Measurements from ENCODE around the gene CDH24.

Gene CDH24, protein sequence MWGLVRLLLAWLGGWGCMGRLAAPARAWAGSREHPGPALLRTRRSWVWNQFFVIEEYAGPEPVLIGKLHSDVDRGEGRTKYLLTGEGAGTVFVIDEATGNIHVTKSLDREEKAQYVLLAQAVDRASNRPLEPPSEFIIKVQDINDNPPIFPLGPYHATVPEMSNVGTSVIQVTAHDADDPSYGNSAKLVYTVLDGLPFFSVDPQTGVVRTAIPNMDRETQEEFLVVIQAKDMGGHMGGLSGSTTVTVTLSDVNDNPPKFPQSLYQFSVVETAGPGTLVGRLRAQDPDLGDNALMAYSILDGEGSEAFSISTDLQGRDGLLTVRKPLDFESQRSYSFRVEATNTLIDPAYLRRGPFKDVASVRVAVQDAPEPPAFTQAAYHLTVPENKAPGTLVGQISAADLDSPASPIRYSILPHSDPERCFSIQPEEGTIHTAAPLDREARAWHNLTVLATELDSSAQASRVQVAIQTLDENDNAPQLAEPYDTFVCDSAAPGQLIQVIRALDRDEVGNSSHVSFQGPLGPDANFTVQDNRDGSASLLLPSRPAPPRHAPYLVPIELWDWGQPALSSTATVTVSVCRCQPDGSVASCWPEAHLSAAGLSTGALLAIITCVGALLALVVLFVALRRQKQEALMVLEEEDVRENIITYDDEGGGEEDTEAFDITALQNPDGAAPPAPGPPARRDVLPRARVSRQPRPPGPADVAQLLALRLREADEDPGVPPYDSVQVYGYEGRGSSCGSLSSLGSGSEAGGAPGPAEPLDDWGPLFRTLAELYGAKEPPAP

GRCh38 chr14:23056956-23057756, at the start of gene CDH24:
Gene CDH24, minus strand, starts transcription at chr14:23057520. Its CDS starts 1,787 bp downstream, at chr14:23055733.
- peak; percentile 90 for DNase-seq

- no peak for DNase-seq
Measured at GRCh38 chr14:23106747-23107045, 49.4 kb upstream of the CDH24 start.

- DNase-seq = no peak
Measured at GRCh38 chr14:23105348-23105824, 48.1 kb upstream of the CDH24 start.

- no peak for DNase-seq
Measured at GRCh38 chr14:23104591-23105347, 47.4 kb upstream of the CDH24 start, which contains the start of gene CIROP. Gene CIROP, minus strand, starts transcription at chr14:23104989. Its CDS starts 69 bp downstream, at chr14:23104920.

DNA sequence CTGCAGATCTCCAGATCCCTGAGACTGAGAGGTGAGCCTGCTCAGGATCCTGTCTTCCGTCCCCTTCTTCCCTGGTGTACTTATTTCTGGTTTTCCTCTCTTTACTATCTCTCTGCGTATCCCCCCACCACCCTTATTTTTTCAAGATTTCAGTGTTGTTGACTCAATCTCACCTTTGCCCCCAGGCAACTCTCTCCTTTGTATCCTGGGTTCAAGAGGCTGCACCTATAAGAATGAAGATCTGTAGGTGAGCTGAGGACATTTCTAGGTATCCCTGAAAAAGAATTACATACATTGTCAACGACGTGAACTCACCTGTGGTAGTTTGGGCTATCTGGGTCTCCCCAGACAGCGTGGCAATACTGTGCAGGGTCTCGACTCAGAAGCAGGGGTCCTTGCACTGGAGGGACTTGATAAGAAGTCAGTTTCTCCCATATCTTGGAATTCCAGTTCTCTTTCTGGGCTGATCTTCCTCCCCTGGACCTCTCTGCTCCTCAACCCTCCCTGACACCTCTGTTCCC, 46.8 kb upstream of the CDH24 start:
- no peak for DNase-seq

DNA sequence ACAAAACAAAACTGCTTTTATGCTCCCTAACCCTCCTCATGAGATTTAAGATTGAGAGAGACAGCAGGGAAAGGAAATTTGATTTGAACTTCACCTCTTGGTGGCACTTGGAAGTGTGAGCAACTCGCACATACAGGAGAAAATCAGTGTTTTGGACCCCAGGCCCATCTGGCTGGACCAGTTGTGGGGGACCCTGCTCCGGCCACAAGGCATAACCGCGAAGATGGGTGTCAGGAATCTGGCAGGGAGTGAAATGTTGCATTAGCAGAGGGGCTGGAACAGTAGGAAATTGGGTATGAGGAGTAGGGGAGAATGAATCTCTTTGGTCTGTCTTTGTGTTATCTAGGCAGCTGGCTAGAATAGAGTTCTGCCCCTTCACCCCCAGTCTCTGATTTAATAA, 46.3 kb upstream of the CDH24 start:
- no peak for DNase-seq

DNA sequence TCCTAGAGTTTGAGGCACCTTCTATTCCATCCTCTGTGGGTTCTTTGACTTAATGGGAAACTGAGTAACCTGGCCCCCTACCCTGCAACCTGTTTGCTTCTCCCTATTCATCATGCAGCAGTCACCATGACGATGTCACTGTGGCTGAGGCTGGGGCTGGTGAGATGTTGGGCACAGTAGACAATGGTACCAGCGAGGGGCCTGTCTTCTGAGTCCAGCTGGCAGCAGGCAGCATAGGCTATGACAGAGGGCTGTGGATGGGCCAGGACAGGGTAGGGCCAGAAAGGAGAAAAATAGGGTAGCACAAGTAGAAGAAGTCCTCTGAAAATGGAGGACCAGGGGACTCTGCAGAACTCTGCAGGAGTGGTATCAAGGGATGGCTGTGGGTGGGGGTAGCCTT, 45.5 kb upstream of the CDH24 start:
- DNase-seq = no peak

- no peak for DNase-seq
Measured at GRCh38 chr14:23101986-23102625, 44.8 kb upstream of the CDH24 start.

DNA sequence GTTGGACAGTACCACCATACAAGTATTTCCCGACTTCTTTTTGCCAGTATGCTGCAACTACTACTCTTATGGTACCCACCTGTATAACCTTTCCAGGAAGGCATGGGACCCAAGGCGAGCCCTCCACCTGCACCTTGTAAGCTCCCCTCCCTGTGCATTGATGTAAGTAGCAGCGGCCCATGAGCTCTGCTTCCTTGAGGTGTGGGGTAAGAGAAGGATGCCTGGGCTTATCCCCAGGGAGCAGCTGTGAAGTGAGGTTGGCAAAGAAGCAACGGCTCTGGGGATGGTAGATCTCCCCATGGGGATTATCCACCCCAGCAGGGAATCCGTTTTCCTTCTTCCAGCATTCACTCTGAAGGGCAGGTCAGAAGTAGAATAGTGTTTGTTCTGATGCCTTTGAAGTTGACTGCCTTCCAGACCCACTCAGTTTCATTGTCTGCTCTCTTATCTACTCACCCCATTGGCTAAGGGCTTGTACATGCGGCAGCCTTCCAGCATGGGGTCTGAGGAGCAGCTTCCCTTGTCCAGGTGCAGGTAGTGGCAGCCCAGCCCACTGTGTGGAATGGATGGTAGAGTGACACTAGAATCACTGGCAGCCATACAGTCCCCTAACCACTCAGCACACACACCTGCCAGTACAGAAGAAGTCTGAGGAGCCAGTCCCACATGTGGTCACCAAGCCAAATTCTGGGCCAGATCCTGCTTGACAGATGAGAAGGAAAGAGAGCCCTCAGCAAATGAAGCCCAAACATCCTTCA, 44.1 kb upstream of the CDH24 start:
- DNase-seq = no peak

DNA sequence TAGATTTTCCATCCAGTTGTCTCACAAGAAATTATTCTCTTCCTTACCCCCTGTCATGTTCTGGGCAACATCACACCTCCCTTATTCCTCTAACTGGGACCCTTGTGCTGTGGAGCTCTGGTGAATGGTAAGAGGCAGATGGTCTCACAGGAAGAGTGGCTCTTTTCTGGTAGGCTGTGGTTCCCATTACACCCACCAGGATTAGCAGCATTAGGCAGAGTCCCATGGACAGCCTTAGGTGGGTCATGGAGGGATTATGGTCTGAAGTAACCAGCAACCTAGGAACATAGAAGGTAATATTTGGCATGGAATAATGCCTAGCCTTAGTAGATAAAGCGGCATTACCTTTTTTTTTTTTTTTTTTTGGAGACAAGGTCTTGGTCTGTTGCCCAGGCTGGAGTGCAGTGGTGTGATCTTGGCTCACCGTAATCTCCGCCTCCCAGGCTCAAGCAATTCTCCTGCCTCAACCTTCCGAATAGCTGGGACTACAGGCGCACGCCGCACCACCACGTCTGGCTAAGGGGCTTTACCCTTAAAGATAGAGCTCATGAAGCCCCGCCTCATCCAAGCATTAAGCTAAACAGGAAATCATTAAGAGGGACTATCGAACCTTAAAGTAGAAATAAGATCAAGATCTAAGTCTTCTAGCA, 42.0 kb upstream of the CDH24 start:
- DNase-seq = no peak

- peak; percentile 94 for DNase-seq
Measured at GRCh38 chr14:23097786-23098185, 40.5 kb upstream of the CDH24 start.

GRCh38 chr14:23095196-23096108, 38.1 kb upstream of the CDH24 start, which contains the start of gene C14orf119:
Gene C14orf119, plus strand, starts transcription at chr14:23095505. Its CDS starts 2,154 bp downstream, at chr14:23097659.
- DNase-seq = peak; percentile 100

DNA sequence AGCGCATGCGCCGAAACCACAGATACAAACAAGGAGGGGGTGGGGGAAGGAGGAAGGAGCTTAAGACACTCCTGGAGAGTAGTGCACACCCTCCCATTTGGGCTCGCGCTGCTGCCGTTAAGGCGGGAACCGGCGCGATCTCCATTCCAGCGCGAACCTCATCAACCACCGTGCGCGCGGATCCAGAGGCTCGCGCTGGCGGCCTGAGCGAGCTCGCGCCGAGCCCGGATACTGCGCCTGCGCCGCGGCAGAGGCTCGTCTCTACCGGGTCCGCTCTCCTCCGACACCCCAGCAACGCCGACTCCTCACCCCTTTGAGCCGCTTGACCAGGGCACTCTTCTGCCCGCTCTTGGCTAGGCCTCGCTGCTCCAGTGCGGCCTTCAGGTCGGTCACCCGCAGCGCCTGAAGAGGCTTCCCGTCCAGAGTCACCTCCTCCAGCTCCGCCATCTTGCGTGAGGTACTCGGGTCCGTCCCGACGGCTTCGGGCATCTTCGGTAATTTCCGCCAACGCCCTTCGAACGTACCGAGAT, 37.4 kb upstream of the CDH24 start, which contains the start of gene ACIN1:
TSS of gene ACIN1 (minus strand) at position 471 of the 530 bp plus-strand sequence. CDS start at position 447, 24 bp downstream.
- peak; percentile 96 for DNase-seq

DNA sequence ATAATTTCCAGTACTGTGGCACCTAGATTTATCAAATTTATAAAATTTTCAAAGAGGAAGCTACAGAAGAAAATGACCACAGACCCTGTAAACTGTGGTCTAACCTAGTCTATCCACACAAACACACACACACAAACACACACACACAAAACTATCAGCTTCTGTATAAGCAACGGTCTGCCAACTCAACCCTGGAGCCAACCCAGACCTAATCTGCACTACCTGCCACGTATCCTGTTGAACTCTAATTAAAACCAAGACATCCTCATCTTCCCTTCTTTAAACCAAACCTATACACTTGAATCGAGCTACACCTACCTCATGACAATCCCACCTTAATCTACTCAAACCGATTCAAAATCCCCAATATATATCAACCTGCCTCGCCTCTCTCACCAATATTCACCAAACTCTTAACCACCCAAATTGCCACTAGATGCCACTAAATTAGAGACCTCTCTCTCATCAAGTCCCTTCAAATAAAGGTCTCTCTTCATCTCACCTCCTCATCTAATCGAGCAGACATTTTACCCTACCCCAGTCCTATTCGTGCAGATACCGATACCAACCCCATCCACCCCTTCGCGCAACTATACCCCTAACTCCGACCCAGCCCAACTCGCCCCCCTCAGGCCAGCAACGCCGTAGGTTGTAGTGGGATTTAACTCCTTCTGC, 36.8 kb upstream of the CDH24 start:
- DNase-seq = no peak

- DNase-seq = no peak
Measured at GRCh38 chr14:23093526-23093925, 36.2 kb upstream of the CDH24 start.

DNA sequence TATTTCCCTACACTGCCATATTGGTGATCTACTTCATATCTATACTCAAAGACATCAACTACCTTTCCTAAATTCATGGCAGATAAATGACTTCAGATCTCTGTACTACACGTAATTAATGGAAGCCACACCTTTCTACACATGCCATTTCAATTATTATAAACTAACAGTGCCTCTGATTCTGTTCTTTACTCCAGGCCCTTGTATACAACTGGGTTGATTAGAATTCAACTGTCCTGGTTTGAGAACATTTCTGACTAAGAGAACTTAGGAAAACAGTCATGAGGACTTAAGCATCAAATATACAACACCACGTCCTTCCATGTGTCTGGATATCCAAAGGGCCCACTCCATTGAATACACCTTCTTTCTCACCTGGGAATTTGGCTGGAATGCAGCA, 35.8 kb upstream of the CDH24 start:
- DNase-seq = no peak

DNA sequence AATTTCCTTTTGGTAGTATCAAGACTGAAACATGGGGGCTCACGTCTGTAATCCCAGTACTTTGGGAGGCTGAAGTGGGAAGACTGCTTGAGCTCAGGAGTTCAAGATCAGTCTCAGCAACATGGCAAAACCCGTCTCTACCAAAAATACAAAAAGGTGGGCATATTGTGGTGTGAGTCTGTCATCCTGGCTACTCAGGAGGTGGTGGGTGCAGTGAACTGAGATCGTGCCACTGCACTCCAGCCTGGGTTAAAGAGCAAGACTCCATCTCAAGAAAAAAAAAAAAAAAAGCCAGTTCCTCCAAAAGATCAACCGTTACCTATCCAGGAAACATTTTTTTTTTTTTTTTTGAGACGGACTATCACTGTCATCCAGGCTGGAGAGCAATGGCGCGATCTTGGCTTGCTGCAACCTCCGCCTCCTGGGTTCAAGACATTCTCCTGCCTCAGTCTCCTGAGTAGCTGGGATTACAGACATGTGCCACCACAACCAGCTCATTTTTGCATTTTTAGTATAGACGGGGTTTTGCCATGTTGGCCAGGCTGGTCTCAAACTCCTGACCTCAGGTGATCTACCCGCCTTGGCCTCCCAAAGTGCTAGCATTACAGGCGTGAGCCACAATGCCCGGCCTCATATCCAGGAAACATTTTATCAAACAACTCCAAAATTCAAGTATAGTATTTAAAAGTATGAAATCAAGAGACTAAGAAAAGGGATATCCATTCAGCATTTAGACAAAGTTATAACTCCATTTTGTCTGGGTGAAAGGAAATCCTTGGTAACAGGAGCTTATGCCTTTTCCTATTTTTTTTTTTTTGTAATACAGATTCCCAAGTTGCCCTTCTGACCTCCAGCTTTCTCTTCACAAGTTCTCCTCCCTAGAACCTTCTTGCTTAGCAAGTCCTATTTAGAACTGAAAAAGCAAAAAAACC, 34.2 kb upstream of the CDH24 start:
- no peak for DNase-seq
